22Rv1 (cell line): ENCODE data around the gene TPRG1L.

Experiments
- H3K27ac ChIP-seq: fragments of 450-650 bp; 2 replicates; pipeline ENCODE4 v1.5.1; 2017
- CTCF ChIP-seq: fragments of 450-650 bp; IDR thresholded peaks from 2 replicates; pipeline ENCODE4 v1.5.1; 2017; ENCODE audit warnings: mild to moderate bottlenecking
- ZFX ChIP-seq: fragments of 450-650 bp; IDR thresholded peaks from 2 replicates; pipeline ENCODE4 v1.6.1; 2017; ENCODE audit warnings: antibody characterized with exemption, borderline replicate concordance

Gene TPRG1L

GRCh38 chr1:3656450-3657095 lies 31.8 kb downstream of the TPRG1L start:
- TF ChIP-seq CTCF (no peak), ZFX (no peak)
- no peak overlapping the region for H3K27ac ChIP-seq

GRCh38 chr1:3657096-3657475 lies 32.3 kb downstream of the TPRG1L start:
- H3K27ac ChIP-seq, result no peak overlapping the region
- TF ChIP-seq ZFX, result no peak
- TF ChIP-seq CTCF, result no peak

GRCh38 chr1:3657578-3658230 lies 32.9 kb downstream of the TPRG1L start:
- TF ChIP-seq CTCF, result no peak
- no peak for TF ChIP-seq ZFX
- H3K27ac ChIP-seq, result no peak overlapping the region

GRCh38 chr1:3658231-3658615 lies 33.4 kb downstream of the TPRG1L start:
- TF ChIP-seq CTCF (no peak), ZFX (no peak)
- H3K27ac ChIP-seq, result no peak overlapping the region

GRCh38 chr1:3659093-3659492 lies 34.3 kb downstream of the TPRG1L start:
- H3K27ac ChIP-seq, result no peak overlapping the region
- TF ChIP-seq ZFX (no peak), CTCF (no peak)

- H3K27ac ChIP-seq, result no peak overlapping the region
- TF ChIP-seq CTCF (no peak), ZFX (no peak)
Observed at GRCh38 chr1:3660704-3661103, 35.9 kb downstream of the TPRG1L start.

GRCh38 chr1:3661631-3662030 lies 36.8 kb downstream of the TPRG1L start:
- H3K27ac ChIP-seq, result no peak overlapping the region
- no peak for TF ChIP-seq CTCF
- no peak for TF ChIP-seq ZFX
